A549 (cell line): ENCODE results near the gene GCDH. TPM values are rescaled to one million over a fixed set of nuclear protein-coding genes. Genes with fewer than 3 reads are reported as not detected.

Source experiments
- ATAC-seq, 2 experiments: fragments of 200-7000 bp in 1 of 2; fragments of >200 bp in 1 of 2; cut with Nextera tagmentation in 1 of 2; cut with Tn5 transposase in 1 of 2; 3 replicates each; pipeline versions ENCODE4 v1.8.0 to v1.9.1; 2018 to 2020; ENCODE audit warnings: mild to moderate bottlenecking in 1 of 2, moderate library complexity in 1 of 2
- CTCF ChIA-PET: fragments of 300-600 bp; sonication (Branson Sonifier 250); formaldehyde crosslinking; extraction: SDS; loops from one replicate; lab custom pipeline; 2021; ENCODE audit warnings: antibody characterized with exemption, inconsistent platforms; lab: Yijun Ruan, JAX
- POLR2A ChIA-PET: fragments of 350-600 bp; formaldehyde crosslinking; extraction: SDS; loops from one replicate; lab custom pipeline; 2021; ENCODE audit warnings: antibody characterized with exemption, inconsistent platforms; lab: Yijun Ruan, JAX
- DNase-seq, 2 experiments: peaks; one replicate each; pipeline versions ENCODE4 v3.0.0 to v3.0.0-alpha.2; 2011 to 2016; ENCODE audit warnings: low read depth in 1 of 2, low spot score in 1 of 2
- FAIRE-seq: peaks from 2 replicates; lab custom pipeline; 2011; peaks lifted over from hg19 to GRCh38; lab: Jason Lieb, UNC
- H3K27ac ChIP-seq, 2 experiments: fragments of >200 bp; sonication (Bioruptor Twin); formaldehyde crosslinking; 3 replicates each; pipeline ENCODE4 v1.5.1; 2016 to 2017
- H3K4me1 ChIP-seq: fragments of >200 bp; sonication (Bioruptor Twin); formaldehyde crosslinking; 3 replicates; pipeline ENCODE4 v1.6.1; 2016
- H3K4me2 ChIP-seq: fragments of >200 bp; sonication (Bioruptor Twin); formaldehyde crosslinking; 3 replicates; pipeline ENCODE4 v1.6.1; 2016
- H3K4me3 ChIP-seq: fragments of >200 bp; sonication (Bioruptor Twin); formaldehyde crosslinking; 3 replicates; pipeline ENCODE4 v1.5.1; 2016
- H3K9me3 ChIP-seq: fragments of >200 bp; sonication (Bioruptor Twin); formaldehyde crosslinking; 3 replicates; pipeline ENCODE4 v1.6.1; 2016
- CBX8 ChIP-seq: fragments of 200-600 bp; sonication (generic); IDR thresholded peaks from 2 replicates; pipeline ENCODE4 v1.6.1; 2016
- EHF ChIP-seq: fragments of 250-450 bp; sonication (Bioruptor Pico); IDR thresholded peaks from 2 replicates; pipeline ENCODE4 v1.5.0; 2020; ENCODE audit warnings: mild to moderate bottlenecking
- EHMT2 ChIP-seq: fragments of 200-600 bp; sonication (generic); IDR thresholded peaks from 2 replicates; pipeline ENCODE4 v1.6.1; 2016; ENCODE audit warnings: antibody characterized with exemption, low read depth, mild to moderate bottlenecking, moderate library complexity
- ESRRA ChIP-seq: fragments of 150-350 bp; IDR thresholded peaks from 2 replicates; pipeline ENCODE4 v1.6.1; 2014; ENCODE audit warnings: mild to moderate bottlenecking, low read length, borderline replicate concordance
- HDAC2 ChIP-seq: fragments of 200-600 bp; sonication (generic); IDR thresholded peaks from 2 replicates; pipeline ENCODE4 v1.6.1; 2016
- HOXA7 ChIP-seq: fragments of 250-450 bp; sonication (Bioruptor Pico); IDR thresholded peaks from 2 replicates; pipeline ENCODE4 v1.5.0; 2020; ENCODE audit warnings: mild to moderate bottlenecking, moderate library complexity
- HOXB13 ChIP-seq: fragments of 250-450 bp; sonication (Bioruptor Pico); IDR thresholded peaks from 2 replicates; pipeline ENCODE4 v1.5.0; 2020; ENCODE audit warnings: low read depth, mild to moderate bottlenecking, moderate library complexity
- JUN ChIP-seq, 2 experiments: fragments of >200 bp; sonication (Bioruptor Twin); formaldehyde crosslinking; IDR thresholded peaks; 2 replicates in 1 of 2; 3 replicates in 1 of 2; pipeline ENCODE4 v1.6.1; 2016 to 2017
- NPAS2 ChIP-seq: fragments of 250-450 bp; sonication (Bioruptor Pico); IDR thresholded peaks from 2 replicates; pipeline ENCODE4 v1.8.0; 2022; ENCODE audit warnings: mild to moderate bottlenecking, moderate library complexity, borderline replicate concordance
- NR3C1 ChIP-seq: fragments of >200 bp; sonication (Bioruptor Twin); formaldehyde crosslinking; IDR thresholded peaks from 3 replicates; pipeline ENCODE4 v1.6.1; 2017
- RAD21 ChIP-seq, 2 experiments: fragments of >200 bp in 1 of 2; sonication (Bioruptor Twin) in 1 of 2; formaldehyde crosslinking in 1 of 2; IDR thresholded peaks in 1 of 2; conservative IDR thresholded peaks in 1 of 2; 2 replicates in 1 of 2; 3 replicates in 1 of 2; pipeline ENCODE4 v1.6.1; 2012 to 2018; ENCODE audit warnings: inconsistent platforms in 1 of 2
- RARB ChIP-seq: fragments of 250-450 bp; sonication (Bioruptor Pico); IDR thresholded peaks from 2 replicates; pipeline ENCODE4 v1.8.0; 2021; ENCODE audit warnings: mild to moderate bottlenecking, moderate library complexity
- RCOR1 ChIP-seq: fragments of 150-350 bp; IDR thresholded peaks from 2 replicates; pipeline ENCODE4 v1.6.1; 2014; ENCODE audit warnings: antibody characterized with exemption, low read length, low read depth
- SMC3 ChIP-seq: fragments of >200 bp; sonication (Bioruptor Twin); formaldehyde crosslinking; IDR thresholded peaks from 3 replicates; pipeline ENCODE4 v1.6.1; 2018; ENCODE audit warnings: inconsistent platforms
- ZNF302 ChIP-seq: fragments of 250-450 bp; sonication (Bioruptor Pico); IDR thresholded peaks from 2 replicates; pipeline ENCODE4 v1.9.0; 2021; ENCODE audit warnings: inconsistent platforms, mild to moderate bottlenecking, moderate library complexity
- WGBS: methylation state at CpG from one replicate; pipeline ENCODE4 v1.1.6; 2017; ENCODE audit errors: missing lambda C conversion rate; 5-methylcytosine and 5-hydroxymethylcytosine counted together
- polyA plus RNA-seq, 4 experiments: library from polyadenylated mRNA; depleted of rRNA in 3 of 4; stranded (reverse); fragments of >200 nt; fragmentation: RNase III in 1 of 4; extraction: RNeasy Plus Mini Kit Qiagen cat#74134 plus additional on column Dnase treatment in 1 of 4; gene quantifications; 2 replicates in 3 of 4; 3 replicates in 1 of 4; pipeline ENCODE4 v1.2.3, GENCODE V29; 2011 to 2017
- TF ChIP-seq, protein P1 (sequence below): IDR thresholded peaks from 2 replicates; pipeline ENCODE4 v1.6.1; 2012
- TF ChIP-seq, protein P2 (sequence below): IDR thresholded peaks from 2 replicates; pipeline ENCODE4 v1.6.1; 2012
- TF ChIP-seq, protein P3 (sequence below): fragments of 150-350 bp; IDR thresholded peaks from 2 replicates; pipeline ENCODE4 v1.6.1; 2014; ENCODE audit warnings: low read depth, mild to moderate bottlenecking, low read length
- TF ChIP-seq, protein P4 (sequence below): fragments of 250-450 bp; sonication (Bioruptor Pico); IDR thresholded peaks from 2 replicates; pipeline ENCODE4 v1.5.0; 2020; ENCODE audit warnings: low read depth, mild to moderate bottlenecking, moderate library complexity
- TF ChIP-seq, protein P5 (sequence below): fragments of 250-450 bp; sonication (Bioruptor Pico); IDR thresholded peaks from 2 replicates; pipeline ENCODE4 v1.5.0; 2021; ENCODE audit warnings: mild to moderate bottlenecking, moderate library complexity, borderline replicate concordance
- TF ChIP-seq, protein P6 (sequence below): fragments of 450-650 bp; IDR thresholded peaks from 2 replicates; pipeline ENCODE4 v1.6.1; 2014; ENCODE audit warnings: antibody characterized with exemption
- TF ChIP-seq, protein P7 (sequence below): fragments of >200 bp; sonication (Bioruptor Twin); formaldehyde crosslinking; IDR thresholded peaks from 3 replicates; pipeline ENCODE4 v1.5.1; 2016
- TF ChIP-seq, protein P8 (sequence below): fragments of >200 bp; sonication (Bioruptor Twin); formaldehyde crosslinking; IDR thresholded peaks from 3 replicates; pipeline ENCODE4 v1.6.1; 2016

GCDH gene
- polyA plus RNA-seq, 2 of the 4 experiments (the other 2 are of a cell fraction) = 8.8 to 15.2 TPM

DNA sequence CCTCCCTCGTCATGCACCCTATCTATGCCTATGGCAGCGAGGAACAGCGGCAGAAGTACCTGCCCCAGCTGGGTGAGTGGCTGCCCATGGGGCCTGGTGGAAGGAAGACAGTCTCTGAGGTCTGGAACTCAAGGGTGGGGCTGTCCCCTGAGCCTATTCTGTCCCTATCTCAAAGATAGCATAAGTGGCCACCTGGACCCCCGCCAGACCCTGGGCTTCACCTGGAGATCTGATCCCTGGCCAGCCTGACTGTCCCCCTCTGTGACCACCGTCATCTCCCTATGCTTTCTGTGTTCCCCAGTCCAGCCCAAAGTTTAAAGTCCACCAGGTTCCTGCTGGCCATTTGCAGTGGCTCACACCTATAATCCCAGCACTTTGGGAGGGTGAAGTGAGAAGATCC, 2.6 kb downstream of the GCDH start:
- FAIRE-seq (no peak), DNase-seq (no peak), ATAC-seq (no peak)
- H3K4me1 ChIP-seq = peaks cover 3% of the 10 kb centered on the region; the same call in 1 of the 3 replicates
- WGBS = 85% methylated on average over 5 of the region's 5 CpGs
- no peak overlapping the region for H3K4me3 ChIP-seq
- TF ChIP-seq, protein P1, sequence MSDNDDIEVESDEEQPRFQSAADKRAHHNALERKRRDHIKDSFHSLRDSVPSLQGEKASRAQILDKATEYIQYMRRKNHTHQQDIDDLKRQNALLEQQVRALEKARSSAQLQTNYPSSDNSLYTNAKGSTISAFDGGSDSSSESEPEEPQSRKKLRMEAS = no peak
- TF ChIP-seq JUN (IDR thresholded peaks at IDR 0.05) (no peak), ESRRA (no peak), NPAS2 (CRISPR knock-in tag) (no peak), HOXA7 (CRISPR knock-in tag) (no peak), SMC3 (no peak), HDAC2 (no peak)
- TF ChIP-seq, protein P2, sequence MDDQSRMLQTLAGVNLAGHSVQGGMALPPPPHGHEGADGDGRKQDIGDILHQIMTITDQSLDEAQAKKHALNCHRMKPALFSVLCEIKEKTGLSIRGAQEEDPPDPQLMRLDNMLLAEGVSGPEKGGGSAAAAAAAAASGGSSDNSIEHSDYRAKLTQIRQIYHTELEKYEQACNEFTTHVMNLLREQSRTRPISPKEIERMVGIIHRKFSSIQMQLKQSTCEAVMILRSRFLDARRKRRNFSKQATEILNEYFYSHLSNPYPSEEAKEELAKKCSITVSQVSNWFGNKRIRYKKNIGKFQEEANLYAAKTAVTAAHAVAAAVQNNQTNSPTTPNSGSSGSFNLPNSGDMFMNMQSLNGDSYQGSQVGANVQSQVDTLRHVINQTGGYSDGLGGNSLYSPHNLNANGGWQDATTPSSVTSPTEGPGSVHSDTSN = no peak
- TF ChIP-seq, protein P3, sequence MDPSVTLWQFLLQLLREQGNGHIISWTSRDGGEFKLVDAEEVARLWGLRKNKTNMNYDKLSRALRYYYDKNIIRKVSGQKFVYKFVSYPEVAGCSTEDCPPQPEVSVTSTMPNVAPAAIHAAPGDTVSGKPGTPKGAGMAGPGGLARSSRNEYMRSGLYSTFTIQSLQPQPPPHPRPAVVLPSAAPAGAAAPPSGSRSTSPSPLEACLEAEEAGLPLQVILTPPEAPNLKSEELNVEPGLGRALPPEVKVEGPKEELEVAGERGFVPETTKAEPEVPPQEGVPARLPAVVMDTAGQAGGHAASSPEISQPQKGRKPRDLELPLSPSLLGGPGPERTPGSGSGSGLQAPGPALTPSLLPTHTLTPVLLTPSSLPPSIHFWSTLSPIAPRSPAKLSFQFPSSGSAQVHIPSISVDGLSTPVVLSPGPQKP = no peak
- TF ChIP-seq, protein P4, sequence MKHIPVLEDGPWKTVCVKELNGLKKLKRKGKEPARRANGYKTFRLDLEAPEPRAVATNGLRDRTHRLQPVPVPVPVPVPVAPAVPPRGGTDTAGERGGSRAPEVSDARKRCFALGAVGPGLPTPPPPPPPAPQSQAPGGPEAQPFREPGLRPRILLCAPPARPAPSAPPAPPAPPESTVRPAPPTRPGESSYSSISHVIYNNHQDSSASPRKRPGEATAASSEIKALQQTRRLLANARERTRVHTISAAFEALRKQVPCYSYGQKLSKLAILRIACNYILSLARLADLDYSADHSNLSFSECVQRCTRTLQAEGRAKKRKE = no peak
- H3K9me3 ChIP-seq = no peaks in the 10 kb centered on the region
- CTCF ChIA-PET = interaction anchor here (1.0 kb wide), 1 partner anchor 9 kb away, joined by 3 read pairs; no protein-coding TSS in a partner anchor
- no peak overlapping the region for H3K4me2 ChIP-seq
- H3K27ac ChIP-seq = no peak overlapping the region
- POLR2A ChIA-PET = no interaction called here

DNA sequence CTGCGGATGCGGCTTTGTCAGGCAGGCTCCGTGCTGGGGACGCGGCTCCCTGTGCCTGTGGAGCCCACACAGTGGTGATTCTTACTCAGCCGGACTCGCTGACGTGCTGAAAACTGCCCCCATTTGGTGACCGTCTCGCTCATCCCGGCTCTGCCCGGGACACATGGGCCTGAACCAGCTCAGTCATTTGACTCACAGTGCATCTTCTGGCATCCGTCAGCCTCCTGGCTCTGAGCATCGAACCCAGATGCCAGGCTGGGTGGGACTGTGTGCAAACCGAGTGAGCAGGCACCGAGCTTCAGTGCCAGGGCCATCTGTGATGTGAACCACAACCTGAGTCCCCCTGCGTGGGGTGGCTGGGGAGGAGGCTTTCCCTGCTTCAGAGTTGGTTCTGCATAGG, 5.5 kb downstream of the GCDH start:
- WGBS = 92% methylated on average over 4 of the region's 17 CpGs
- Histone ChIP-seq H3K4me2 (no peak overlapping the region), H3K27ac (no peak overlapping the region), H3K4me3 (no peak overlapping the region), H3K9me3 (no peaks in the 10 kb centered on the region), H3K4me1 (peaks cover 3% of the 10 kb centered on the region; the same call in 1 of the 3 replicates)
- DNase-seq (no peak), ATAC-seq (no peak), FAIRE-seq (no peak)
- ChIA-PET POLR2A (no interaction called here), CTCF (interaction anchor here (0.7 to 2.3 kb wide), 3 partner anchors 11 to 49 kb away, joined by 3 to 7 read pairs (median 3); no protein-coding TSS in a partner anchor)
- TF ChIP-seq NR3C1 (no peak), HOXA7 (CRISPR knock-in tag) (no peak), RARB (CRISPR knock-in tag) (no peak), EHMT2 (no peak), HOXB13 (CRISPR knock-in tag) (no peak), RAD21 (conservative IDR thresholded peaks at IDR 0.05 in 1 of 2, IDR thresholded peaks at IDR 0.05 in 1 of 2) (no peak), CBX8 (no peak), RCOR1 (no peak), EHF (CRISPR knock-in tag) (no peak), ZNF302 (CRISPR knock-in tag) (no peak)
- TF ChIP-seq, protein P5, sequence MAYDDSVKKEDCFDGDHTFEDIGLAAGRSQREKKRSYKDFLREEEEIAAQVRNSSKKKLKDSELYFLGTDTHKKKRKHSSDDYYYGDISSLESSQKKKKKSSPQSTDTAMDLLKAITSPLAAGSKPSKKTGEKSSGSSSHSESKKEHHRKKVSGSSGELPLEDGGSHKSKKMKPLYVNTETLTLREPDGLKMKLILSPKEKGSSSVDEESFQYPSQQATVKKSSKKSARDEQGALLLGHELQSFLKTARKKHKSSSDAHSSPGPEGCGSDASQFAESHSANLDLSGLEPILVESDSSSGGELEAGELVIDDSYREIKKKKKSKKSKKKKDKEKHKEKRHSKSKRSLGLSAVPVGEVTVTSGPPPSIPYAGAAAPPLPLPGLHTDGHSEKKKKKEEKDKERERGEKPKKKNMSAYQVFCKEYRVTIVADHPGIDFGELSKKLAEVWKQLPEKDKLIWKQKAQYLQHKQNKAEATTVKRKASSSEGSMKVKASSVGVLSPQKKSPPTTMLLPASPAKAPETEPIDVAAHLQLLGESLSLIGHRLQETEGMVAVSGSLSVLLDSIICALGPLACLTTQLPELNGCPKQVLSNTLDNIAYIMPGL (CRISPR knock-in tag) = no peak
- TF ChIP-seq, protein P2 = no peak
- TF ChIP-seq, protein P6, sequence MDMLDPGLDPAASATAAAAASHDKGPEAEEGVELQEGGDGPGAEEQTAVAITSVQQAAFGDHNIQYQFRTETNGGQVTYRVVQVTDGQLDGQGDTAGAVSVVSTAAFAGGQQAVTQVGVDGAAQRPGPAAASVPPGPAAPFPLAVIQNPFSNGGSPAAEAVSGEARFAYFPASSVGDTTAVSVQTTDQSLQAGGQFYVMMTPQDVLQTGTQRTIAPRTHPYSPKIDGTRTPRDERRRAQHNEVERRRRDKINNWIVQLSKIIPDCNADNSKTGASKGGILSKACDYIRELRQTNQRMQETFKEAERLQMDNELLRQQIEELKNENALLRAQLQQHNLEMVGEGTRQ = no peak
- TF ChIP-seq, protein P7, sequence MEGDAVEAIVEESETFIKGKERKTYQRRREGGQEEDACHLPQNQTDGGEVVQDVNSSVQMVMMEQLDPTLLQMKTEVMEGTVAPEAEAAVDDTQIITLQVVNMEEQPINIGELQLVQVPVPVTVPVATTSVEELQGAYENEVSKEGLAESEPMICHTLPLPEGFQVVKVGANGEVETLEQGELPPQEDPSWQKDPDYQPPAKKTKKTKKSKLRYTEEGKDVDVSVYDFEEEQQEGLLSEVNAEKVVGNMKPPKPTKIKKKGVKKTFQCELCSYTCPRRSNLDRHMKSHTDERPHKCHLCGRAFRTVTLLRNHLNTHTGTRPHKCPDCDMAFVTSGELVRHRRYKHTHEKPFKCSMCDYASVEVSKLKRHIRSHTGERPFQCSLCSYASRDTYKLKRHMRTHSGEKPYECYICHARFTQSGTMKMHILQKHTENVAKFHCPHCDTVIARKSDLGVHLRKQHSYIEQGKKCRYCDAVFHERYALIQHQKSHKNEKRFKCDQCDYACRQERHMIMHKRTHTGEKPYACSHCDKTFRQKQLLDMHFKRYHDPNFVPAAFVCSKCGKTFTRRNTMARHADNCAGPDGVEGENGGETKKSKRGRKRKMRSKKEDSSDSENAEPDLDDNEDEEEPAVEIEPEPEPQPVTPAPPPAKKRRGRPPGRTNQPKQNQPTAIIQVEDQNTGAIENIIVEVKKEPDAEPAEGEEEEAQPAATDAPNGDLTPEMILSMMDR = no peak
- TF ChIP-seq, protein P3 = no peak
- TF ChIP-seq, protein P8, sequence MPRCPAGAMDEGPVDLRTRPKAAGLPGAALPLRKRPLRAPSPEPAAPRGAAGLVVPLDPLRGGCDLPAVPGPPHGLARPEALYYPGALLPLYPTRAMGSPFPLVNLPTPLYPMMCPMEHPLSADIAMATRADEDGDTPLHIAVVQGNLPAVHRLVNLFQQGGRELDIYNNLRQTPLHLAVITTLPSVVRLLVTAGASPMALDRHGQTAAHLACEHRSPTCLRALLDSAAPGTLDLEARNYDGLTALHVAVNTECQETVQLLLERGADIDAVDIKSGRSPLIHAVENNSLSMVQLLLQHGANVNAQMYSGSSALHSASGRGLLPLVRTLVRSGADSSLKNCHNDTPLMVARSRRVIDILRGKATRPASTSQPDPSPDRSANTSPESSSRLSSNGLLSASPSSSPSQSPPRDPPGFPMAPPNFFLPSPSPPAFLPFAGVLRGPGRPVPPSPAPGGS = no peak
